Esophagus muscularis mucosa (tissue), 4 donors: ENCODE measurements around the gene GPR137B. TPM values are rescaled to one million over a fixed set of nuclear protein-coding genes. Genes with fewer than 3 reads are reported as not detected.

ENCODE experiments used
- DNase-seq: peaks from one replicate; pipeline ENCODE4 v3.0.0-alpha.2; 2017; ENCODE audit errors: extremely low spot score
- H3K27ac ChIP-seq, 4 donors: fragments of 200-600 bp; sonication (generic); replicated peaks in 1 of 4; 1 replicate in 3 of 4; 2 replicates in 1 of 4; pipeline ENCODE4 v1.5.1; 2016 to 2019; ENCODE audit warnings: mild to moderate bottlenecking in 1 of 4
- H3K27me3 ChIP-seq, 4 donors: fragments of 200-600 bp; sonication (generic); one replicate each; pipeline versions ENCODE4 v1.5.1 to v1.6.0; 2016 to 2019
- H3K36me3 ChIP-seq, 4 donors: fragments of 200-600 bp; sonication (generic); one replicate each; pipeline ENCODE4 v1.5.1; 2016 to 2019
- H3K4me1 ChIP-seq, 4 donors: fragments of 200-600 bp; sonication (generic); one replicate each; pipeline ENCODE4 v1.5.1; 2016 to 2019
- H3K4me3 ChIP-seq, 4 donors: fragments of 200-600 bp; sonication (generic); 1 replicate in 2 of 4; 2 replicates in 2 of 4; pipeline ENCODE4 v1.5.1; 2016 to 2019; ENCODE audit warnings: mild to moderate bottlenecking in 4 of 4, moderate library complexity in 1 of 4
- H3K9me3 ChIP-seq, 4 donors: fragments of 200-600 bp; sonication (generic); 1 replicate in 3 of 4; 2 replicates in 1 of 4; pipeline ENCODE4 v1.5.1; 2016 to 2019
- CTCF ChIP-seq, 3 experiments: fragments of 200-600 bp in 2 of 3; fragments of 450-650 bp in 1 of 3; sonication (generic) in 2 of 3; IDR thresholded peaks; one replicate each; pipeline ENCODE4 v1.5.1; 2017 to 2019; ENCODE audit warnings: antibody characterized with exemption in 3 of 3, mild to moderate bottlenecking in 2 of 3, moderate library complexity in 1 of 3
- EP300 ChIP-seq: sonication (generic); formaldehyde crosslinking; IDR thresholded peaks from one replicate; pipeline ENCODE4 v1.6.1; 2017; ENCODE audit warnings: antibody characterized with exemption
- POLR2A ChIP-seq: fragments of 450-650 bp; IDR thresholded peaks from one replicate; pipeline ENCODE4 v1.6.1; 2017; ENCODE audit warnings: antibody characterized with exemption, moderate library complexity, mild to moderate bottlenecking, low read depth
- POLR2AphosphoS5 ChIP-seq, 2 donors: sonication (generic); formaldehyde crosslinking; IDR thresholded peaks; one replicate each; pipeline ENCODE4 v1.6.1; 2017; ENCODE audit warnings: antibody characterized with exemption in 2 of 2
- WGBS: methylation state at CpG from one replicate; pipeline ENCODE4 v1.1.5; 2018; 5-methylcytosine and 5-hydroxymethylcytosine counted together
- intact Hi-C: fragments of 100-400 bp; cut with DNase I; formaldehyde crosslinking; loops from one replicate; pipeline ENCODE4 v1.15.1; 2023
- total RNA-seq, 4 donors: library from RNA; depleted of rRNA; stranded (reverse); fragments of >200 nt; gene quantifications; one replicate each; pipeline versions ENCODE4 v1.1.0 to v1.2.1, GENCODE V29; 2016

GPR137B gene
- total RNA-seq, 4 donors from 2014 or later: 14.5 to 21.3 (median 15.7) TPM

- intact Hi-C loops: no loop called here
- Histone ChIP-seq H3K4me3 (no peak overlapping the region), H3K9me3 (peaks cover 0 to 35% (median 27%) of the 10 kb centered on the region in 4 donors), H3K4me1 (peaks cover 0 to 6% (median 0%) of the 10 kb centered on the region in 4 donors), H3K27ac (no peak overlapping the region), H3K36me3 (peaks cover 0 to 26% (median 5%) of the 10 kb centered on the region in 4 donors), H3K27me3 (no peaks in the 10 kb centered on the region)
- no peak for DNase-seq
- 78% methylated on average over 1 of the region's 1 CpG for WGBS
- no peak for TF ChIP-seq POLR2AphosphoS5 (IDR thresholded peaks at IDR 0.05)
- TF ChIP-seq EP300: no peak
- no peak for TF ChIP-seq CTCF (IDR thresholded peaks at IDR 0.05)
- TF ChIP-seq POLR2A: no peak
Measured at GRCh38 chr1:236204039-236204438, 61.7 kb downstream of the GPR137B start.

- intact Hi-C loops: no loop called here
- peaks cover 0 to 6% (median 0%) of the 10 kb centered on the region in 4 donors for H3K4me1 ChIP-seq
- no peak for DNase-seq
- TF ChIP-seq EP300 (no peak), POLR2AphosphoS5 (IDR thresholded peaks at IDR 0.05) (no peak), POLR2A (no peak), CTCF (IDR thresholded peaks at IDR 0.05) (no peak)
- WGBS: 100% methylated on average over 3 of the region's 3 CpGs
- peaks cover 0 to 29% (median 5%) of the 10 kb centered on the region in 4 donors for H3K36me3 ChIP-seq
- no peak overlapping the region for H3K4me3 ChIP-seq
- H3K27me3 ChIP-seq: no peaks in the 10 kb centered on the region
- H3K9me3 ChIP-seq: peaks cover 0 to 28% (median 23%) of the 10 kb centered on the region in 4 donors
- no peak overlapping the region for H3K27ac ChIP-seq
Measured at GRCh38 chr1:236204656-236205055, 62.3 kb downstream of the GPR137B start.

- Histone ChIP-seq H3K4me1 (peaks cover 0 to 6% (median 0%) of the 10 kb centered on the region in 4 donors), H3K4me3 (no peak overlapping the region), H3K9me3 (peaks cover 0 to 12% (median 4%) of the 10 kb centered on the region in 4 donors), H3K27me3 (no peaks in the 10 kb centered on the region), H3K36me3 (peaks cover 0 to 35% (median 5%) of the 10 kb centered on the region in 4 donors), H3K27ac (peak overlapping the region in 2 of 4 donors; percentile 25 to 33)
- TF ChIP-seq POLR2AphosphoS5 (IDR thresholded peaks at IDR 0.05): peak in 1 of 2 donors; percentile 31
- TF ChIP-seq EP300: no peak
- 67% methylated on average over 4 of the region's 4 CpGs for WGBS
- no peak for DNase-seq
- intact Hi-C loops: no loop called here
Measured at GRCh38 chr1:236206548-236206947, 64.2 kb downstream of the GPR137B start.

- no peak for DNase-seq
Measured at GRCh38 chr1:236207121-236207520, 64.8 kb downstream of the GPR137B start.

GRCh38 chr1:236207569-236207968 is 65.2 kb downstream of the GPR137B start:
- intact Hi-C loops: no loop called here
- DNase-seq: no peak
- Histone ChIP-seq H3K27ac (no peak overlapping the region), H3K4me3 (no peak overlapping the region), H3K36me3 (peaks cover 0 to 27% (median 5%) of the 10 kb centered on the region in 4 donors), H3K27me3 (no peaks in the 10 kb centered on the region), H3K9me3 (peaks cover 0 to 5% (median 0%) of the 10 kb centered on the region in 4 donors), H3K4me1 (peaks cover 0 to 6% (median 0%) of the 10 kb centered on the region in 4 donors)
- TF ChIP-seq EP300: no peak
- no peak for TF ChIP-seq POLR2AphosphoS5 (IDR thresholded peaks at IDR 0.05)
- no peak for TF ChIP-seq CTCF (IDR thresholded peaks at IDR 0.05)
- no peak for TF ChIP-seq POLR2A
- 95% methylated on average over 4 of the region's 4 CpGs for WGBS

More at GRCh38 chr1:236207121-236207520, 64.8 kb downstream of the GPR137B start:
- Histone ChIP-seq H3K4me3 (no peak overlapping the region), H3K36me3 (peaks cover 0 to 32% (median 5%) of the 10 kb centered on the region in 4 donors), H3K4me1 (peaks cover 0 to 6% (median 0%) of the 10 kb centered on the region in 4 donors), H3K9me3 (peaks cover 0 to 6% (median 1%) of the 10 kb centered on the region in 4 donors), H3K27ac (peak overlapping the region in 2 of 4 donors; percentile 25 to 33), H3K27me3 (no peaks in the 10 kb centered on the region)
- intact Hi-C loops: no loop called here
- no peak for TF ChIP-seq CTCF (IDR thresholded peaks at IDR 0.05)
- no peak for TF ChIP-seq POLR2A
- TF ChIP-seq POLR2AphosphoS5 (IDR thresholded peaks at IDR 0.05): no peak
- no peak for TF ChIP-seq EP300
- WGBS: 64% methylated on average over 5 of the region's 5 CpGs
